ENCODE data around the gene DOC2B. TPM values are rescaled to one million over a fixed set of nuclear protein-coding genes. Genes with fewer than 3 reads are reported as not detected.

The DOC2B gene
- 1 to 10 TPM; 3.6 to 8.5 (median 6.7) TPM for total RNA-seq

DNA sequence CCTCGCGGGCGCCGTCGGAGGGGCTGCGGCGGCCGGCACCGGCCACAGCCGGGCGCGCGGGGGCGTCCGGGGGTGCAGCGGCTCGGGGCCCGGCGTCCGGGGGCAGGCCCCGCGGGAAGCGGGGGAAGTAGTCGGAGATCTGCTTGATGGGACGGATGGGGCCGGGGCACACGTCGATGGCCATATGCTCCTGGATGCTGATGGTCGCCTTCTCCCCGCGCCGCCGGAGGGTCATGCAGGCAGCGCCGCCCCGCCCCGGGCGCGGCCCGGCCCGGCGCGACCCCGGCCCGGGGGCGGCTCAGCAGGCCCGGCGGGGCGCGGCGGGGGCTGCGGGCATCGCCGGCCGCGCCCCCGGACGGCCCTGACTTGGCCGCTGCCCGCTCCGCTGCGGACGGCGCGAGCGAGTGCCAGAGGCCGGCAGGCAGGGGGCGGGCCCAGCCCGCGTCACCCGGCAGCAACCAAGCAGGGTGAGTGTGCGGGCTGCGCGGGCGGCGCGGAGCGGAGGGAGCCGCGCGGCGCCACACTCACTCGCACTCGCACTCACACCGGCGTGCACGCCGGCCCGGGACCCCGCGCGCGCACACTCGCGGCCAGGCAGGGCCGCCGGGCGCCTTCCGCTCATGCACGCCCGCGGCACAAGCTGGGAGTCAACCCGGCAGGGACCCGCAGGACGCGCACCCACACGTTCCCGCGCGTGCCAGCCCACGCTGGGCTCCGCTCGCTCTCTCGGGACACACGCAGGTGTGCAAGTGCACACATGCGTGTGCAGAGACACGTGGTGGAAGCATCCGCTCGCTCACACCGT lies at the start of gene DOC2B:
Gene DOC2B (minus strand): TSS at position 406 of the 805 bp plus-strand sequence. CDS start 171 bp downstream, at position 235.
- H3K9me3 ChIP-seq, result no peaks in the 10 kb centered on the region
- H3K4me1 ChIP-seq, result peaks cover 0 to 14% of the 10 kb centered on the region in 2 donors
- peaks cover 6% of the 10 kb centered on the region for H3K27me3 ChIP-seq
- H3K27ac ChIP-seq, result peak within 1 kb of the TSS in 2 of 3 donors; percentile 24 to 28
- DNase-seq, result peak; percentile 34 to 42
- TF ChIP-seq POLR2A (IDR thresholded peaks at IDR 0.05), result no peak
- TF ChIP-seq, protein P1, sequence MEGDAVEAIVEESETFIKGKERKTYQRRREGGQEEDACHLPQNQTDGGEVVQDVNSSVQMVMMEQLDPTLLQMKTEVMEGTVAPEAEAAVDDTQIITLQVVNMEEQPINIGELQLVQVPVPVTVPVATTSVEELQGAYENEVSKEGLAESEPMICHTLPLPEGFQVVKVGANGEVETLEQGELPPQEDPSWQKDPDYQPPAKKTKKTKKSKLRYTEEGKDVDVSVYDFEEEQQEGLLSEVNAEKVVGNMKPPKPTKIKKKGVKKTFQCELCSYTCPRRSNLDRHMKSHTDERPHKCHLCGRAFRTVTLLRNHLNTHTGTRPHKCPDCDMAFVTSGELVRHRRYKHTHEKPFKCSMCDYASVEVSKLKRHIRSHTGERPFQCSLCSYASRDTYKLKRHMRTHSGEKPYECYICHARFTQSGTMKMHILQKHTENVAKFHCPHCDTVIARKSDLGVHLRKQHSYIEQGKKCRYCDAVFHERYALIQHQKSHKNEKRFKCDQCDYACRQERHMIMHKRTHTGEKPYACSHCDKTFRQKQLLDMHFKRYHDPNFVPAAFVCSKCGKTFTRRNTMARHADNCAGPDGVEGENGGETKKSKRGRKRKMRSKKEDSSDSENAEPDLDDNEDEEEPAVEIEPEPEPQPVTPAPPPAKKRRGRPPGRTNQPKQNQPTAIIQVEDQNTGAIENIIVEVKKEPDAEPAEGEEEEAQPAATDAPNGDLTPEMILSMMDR (IDR thresholded peaks at IDR 0.05), result no peak
- no peaks in the 10 kb centered on the region for H3K36me3 ChIP-seq
- WGBS, 2 donors, result 0 to 20% methylated on average over 2 to 3 of the region's 120 CpGs
- H3K4me3 ChIP-seq (replicated peaks in 1 of 3), result peak within 1 kb of the TSS in 1 of 3 donors; percentile 38
- intact Hi-C loops (cut with DNase I), result no loop called here

- 87 to 94% methylated on average over 7 of the region's 7 CpGs for WGBS, 2 donors
- intact Hi-C loops (cut with DNase I), result no loop called here
- no peak for DNase-seq
- H3K36me3 ChIP-seq, result no peaks in the 10 kb centered on the region
- H3K27ac ChIP-seq, result peak overlapping the region in 1 of 3 donors; percentile 2
- peaks cover 0 to 7% of the 10 kb centered on the region in 2 donors for H3K4me1 ChIP-seq
- TF ChIP-seq POLR2A (IDR thresholded peaks at IDR 0.05), result no peak
- TF ChIP-seq, protein P1 (IDR thresholded peaks at IDR 0.05), result no peak
- no peaks in the 10 kb centered on the region for H3K27me3 ChIP-seq
- H3K9me3 ChIP-seq, result no peaks in the 10 kb centered on the region
- no peak overlapping the region for H3K4me3 ChIP-seq (replicated peaks in 1 of 3)
These were observed 48.9 kb upstream of the DOC2B start for GRCh38 chr17:230395-230770.

GRCh38 chr17:229709-230394 lies 48.4 kb upstream of the DOC2B start:
- Histone ChIP-seq H3K27me3 (no peaks in the 10 kb centered on the region), H3K36me3 (no peaks in the 10 kb centered on the region)
- intact Hi-C loops (cut with DNase I), result no loop called here

DNA sequence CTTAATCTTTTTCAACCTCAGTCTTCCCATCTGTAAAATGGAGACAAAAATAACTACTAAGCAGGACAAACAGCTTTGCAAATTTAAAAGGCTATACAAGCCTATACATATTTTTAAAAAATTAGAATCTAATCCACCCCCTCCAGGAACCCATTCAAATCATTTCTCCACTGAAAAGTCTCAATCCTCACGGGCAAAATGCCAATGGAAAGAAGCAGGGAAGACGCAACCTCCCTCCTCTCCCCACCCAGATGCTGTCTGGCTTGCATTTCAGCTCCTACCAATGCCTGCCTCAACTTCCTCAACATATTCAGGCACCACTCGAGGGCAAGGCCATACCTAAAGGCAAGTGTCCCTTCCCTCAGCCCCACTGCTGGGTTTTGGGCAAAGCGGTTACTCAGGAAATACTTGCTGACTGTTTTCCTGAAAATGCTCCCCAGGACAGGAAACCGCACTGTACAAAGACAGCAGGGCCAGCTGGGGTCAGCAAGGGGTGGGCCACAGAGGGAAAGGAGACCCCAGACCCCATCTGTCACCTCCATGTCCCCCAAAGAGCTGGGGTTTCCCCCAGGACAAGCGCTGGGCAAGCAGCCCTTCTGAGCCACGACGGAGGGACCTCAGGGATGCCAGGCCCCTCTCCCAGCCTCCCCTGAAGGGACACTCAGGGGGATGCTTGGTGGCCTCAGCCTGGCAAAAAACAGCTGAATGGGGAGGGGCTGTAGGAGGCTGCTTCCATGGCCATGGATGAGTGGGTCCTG lies 47.7 kb upstream of the DOC2B start:
- DNase-seq, result no peak
- intact Hi-C loops (cut with DNase I), result no loop called here
- Histone ChIP-seq H3K27ac (peak overlapping the region in 1 of 3 donors; percentile 24), H3K4me1 (peaks cover 0 to 7% of the 10 kb centered on the region in 2 donors), H3K27me3 (no peaks in the 10 kb centered on the region), H3K36me3 (no peaks in the 10 kb centered on the region), H3K9me3 (no peaks in the 10 kb centered on the region), H3K4me3 (replicated peaks in 1 of 3) (no peak overlapping the region)
- TF ChIP-seq POLR2A (IDR thresholded peaks at IDR 0.05), result no peak
- TF ChIP-seq, protein P1 (IDR thresholded peaks at IDR 0.05), result no peak
- 79 to 94% methylated on average over 5 of the region's 8 CpGs for WGBS, 2 donors

More at GRCh38 chr17:229709-230394, 48.4 kb upstream of the DOC2B start:
- H3K9me3 ChIP-seq, result no peaks in the 10 kb centered on the region
- no peak for DNase-seq
- peak overlapping the region in 1 of 3 donors; percentile 24 for H3K27ac ChIP-seq
- H3K4me3 ChIP-seq (replicated peaks in 1 of 3), result no peak overlapping the region
- WGBS, 2 donors, result 87 to 89% methylated on average over 14 to 15 of the region's 15 CpGs
- H3K4me1 ChIP-seq, result peaks cover 0 to 7% of the 10 kb centered on the region in 2 donors
- TF ChIP-seq, protein P1 (IDR thresholded peaks at IDR 0.05), result no peak
- no peak for TF ChIP-seq POLR2A (IDR thresholded peaks at IDR 0.05)

Measured in thyroid gland (tissue), 4 donors.